RWPE1 (cell line): ENCODE data around the gene CCDC197.
A peak's percentile ranks its signal among the peaks of the same experiment; 100 is the strongest.

Source experiments
- CTCF ChIA-PET: fragments of 350-600 bp; sonication (Branson Sonifier 250); formaldehyde crosslinking; extraction: SDS; loops from one replicate; lab custom pipeline; 2021; lab: Yijun Ruan, JAX
- POLR2A ChIA-PET: fragments of 400-600 bp; formaldehyde crosslinking; extraction: SDS; loops from one replicate; lab custom pipeline; 2020; ENCODE audit warnings: antibody characterized with exemption; ENCODE audit not compliant: low non-redundant PET; lab: Yijun Ruan, JAX
- DNase-seq: peaks from one replicate; pipeline ENCODE4 v3.0.0; 2012; ENCODE audit warnings: low spot score
- H3K27ac ChIP-seq: fragments of 450-650 bp; 2 replicates; pipeline ENCODE4 v1.5.1; 2017
- CTCF ChIP-seq: fragments of 450-650 bp; conservative IDR thresholded peaks from 2 replicates; pipeline ENCODE4 v1.5.1; 2017; ENCODE audit warnings: low read depth, mild to moderate bottlenecking

CCDC197 gene

GRCh38 chr14:94029671-94030203 is 32.6 kb downstream of the CCDC197 start:
- H3K27ac ChIP-seq = no peak overlapping the region
- CTCF ChIA-PET = interaction anchor here (0.6 kb wide), 1 partner anchor 107 kb away, joined by 4 read pairs; no protein-coding TSS in a partner anchor
- no peak for DNase-seq
- POLR2A ChIA-PET = no interaction called here
- no peak for TF ChIP-seq CTCF

- DNase-seq = no peak
- ChIA-PET POLR2A (no interaction called here), CTCF (interaction anchor here (0.6 kb wide), 1 partner anchor 1175 kb away, joined by 3 read pairs; no protein-coding TSS in a partner anchor)
Observed at GRCh38 chr14:94030571-94030970, 33.5 kb downstream of the CCDC197 start.

GRCh38 chr14:94031161-94031882 is 34.2 kb downstream of the CCDC197 start:
- no peak for TF ChIP-seq CTCF
- DNase-seq = no peak
- POLR2A ChIA-PET = no interaction called here
- H3K27ac ChIP-seq = no peak overlapping the region
- CTCF ChIA-PET = no interaction called here

More at GRCh38 chr14:94030571-94030970, 33.5 kb downstream of the CCDC197 start:
- H3K27ac ChIP-seq = no peak overlapping the region
- TF ChIP-seq CTCF = no peak

- H3K27ac ChIP-seq = no peak overlapping the region
- ChIA-PET CTCF (no interaction called here), POLR2A (no interaction called here)
- TF ChIP-seq CTCF = no peak
- no peak for DNase-seq
Observed at GRCh38 chr14:94031883-94032279, 34.8 kb downstream of the CCDC197 start.

GRCh38 chr14:94034886-94035285 is 37.8 kb downstream of the CCDC197 start:
- no peak for TF ChIP-seq CTCF
- DNase-seq = no peak
- ChIA-PET POLR2A (no interaction called here), CTCF (interaction anchor here (0.7 to 2.6 kb wide), 2 partner anchors 97 to 102 kb away, joined by 3 to 14 read pairs; no protein-coding TSS in a partner anchor)
- no peak overlapping the region for H3K27ac ChIP-seq

GRCh38 chr14:94036313-94037167 is 39.4 kb downstream of the CCDC197 start:
- peak; percentile 78 for TF ChIP-seq CTCF
- DNase-seq = peak; percentile 75
- H3K27ac ChIP-seq = no peak overlapping the region
- POLR2A ChIA-PET = no interaction called here
- CTCF ChIA-PET = interaction anchor here (0.6 to 2.6 kb wide), 9 partner anchors 9 to 213 kb away, joined by 3 to 14 read pairs (median 4); no protein-coding TSS in a partner anchor
